HG02973 (cell line): ENCODE results near the gene L2HGDH.

Experiments
- ATAC-seq: cut with Tn5 transposase; IDR thresholded peaks from one replicate; pipeline ENCODE4 v1.9.1; 2021; ENCODE audit warnings: moderate library complexity; ENCODE audit not compliant: unreplicated experiment

The L2HGDH gene

DNA sequence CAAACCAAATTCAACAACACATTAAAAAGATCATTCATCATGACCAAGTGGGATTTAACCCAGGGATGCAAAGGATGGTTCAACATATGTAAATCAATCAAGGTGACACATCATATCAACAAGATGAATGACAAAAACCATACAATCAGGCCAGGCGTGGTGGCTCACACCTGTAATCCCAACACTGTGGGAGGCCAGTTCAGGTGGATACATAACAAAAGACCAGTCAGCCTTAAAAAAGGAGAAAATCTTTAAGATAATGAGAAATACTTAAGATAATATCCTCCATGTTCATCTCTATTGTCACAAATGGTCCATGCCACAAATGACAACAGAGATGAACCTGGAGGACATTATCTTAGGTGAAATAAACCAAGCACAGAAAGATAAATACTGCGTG, 12.4 kb downstream of the L2HGDH start:
- ATAC-seq: no peak

- ATAC-seq: no peak
These were observed 21.7 kb downstream of the L2HGDH start for GRCh38 chr14:50290306-50290705.

DNA sequence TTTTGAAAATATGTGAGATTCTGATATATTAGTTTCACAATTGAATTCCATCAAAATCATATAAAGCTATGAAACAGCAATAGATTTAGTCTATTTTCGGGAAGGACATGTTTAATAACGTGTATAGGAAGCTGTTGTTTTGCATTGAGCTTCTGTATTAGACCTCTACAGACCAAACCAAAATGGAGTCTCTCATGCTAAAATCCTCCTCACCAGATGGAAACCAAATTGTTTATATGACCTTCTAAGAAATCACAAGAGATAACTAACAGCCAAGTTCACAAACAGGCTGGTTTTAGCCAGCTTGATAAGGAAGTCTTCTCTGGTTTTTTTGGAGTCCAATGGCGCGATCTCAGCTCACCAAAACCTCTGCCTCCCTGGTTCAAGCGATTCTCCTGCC, 23.9 kb downstream of the L2HGDH start:
- ATAC-seq: no peak

GRCh38 chr14:50285861-50286260, 26.2 kb downstream of the L2HGDH start:
- ATAC-seq: no peak

GRCh38 chr14:50272498-50272897, 39.5 kb downstream of the L2HGDH start:
- no peak for ATAC-seq

GRCh38 chr14:50270932-50271331, 41.1 kb downstream of the L2HGDH start:
- ATAC-seq: no peak

DNA sequence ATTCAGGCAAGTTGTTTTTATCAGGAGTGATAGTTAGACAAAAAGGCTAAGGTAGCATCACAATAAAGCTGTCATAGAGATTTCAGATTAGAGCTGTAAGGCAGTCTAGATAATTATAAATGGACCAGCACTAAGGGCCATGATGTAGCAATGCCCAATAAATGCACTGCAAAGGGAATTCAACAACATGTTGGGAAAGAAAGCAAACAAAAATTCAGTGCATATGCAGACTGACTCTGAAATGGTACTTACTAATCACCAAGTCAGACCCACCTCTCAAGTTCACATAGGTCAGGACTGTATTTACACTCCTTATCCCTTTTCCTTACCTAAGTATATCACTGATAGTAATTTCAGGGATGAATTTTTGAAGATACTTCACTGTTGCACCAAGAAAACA, 47.0 kb downstream of the L2HGDH start:
- no peak for ATAC-seq

- ATAC-seq: no peak
These were observed 48.7 kb downstream of the L2HGDH start for GRCh38 chr14:50263321-50263720.

DNA sequence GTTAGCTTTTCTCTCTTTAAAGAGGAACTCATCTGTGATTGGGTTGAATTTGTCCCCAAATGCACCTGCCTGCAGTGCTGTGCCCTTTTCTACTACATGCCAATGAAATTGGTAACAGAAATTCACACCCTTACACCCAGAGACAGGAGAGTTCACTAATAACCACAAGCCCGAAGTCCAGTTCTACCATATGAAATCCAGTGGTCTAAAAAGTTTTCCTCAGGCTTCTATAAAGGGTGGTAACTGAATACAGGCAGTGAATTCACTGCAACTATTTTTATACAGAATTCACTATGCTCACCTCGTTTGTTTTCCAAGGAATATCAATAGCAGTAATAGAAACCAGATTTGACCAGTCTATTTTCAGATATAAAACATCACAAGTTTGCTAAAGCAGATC, 49.2 kb downstream of the L2HGDH start:
- ATAC-seq: no peak

- ATAC-seq: no peak
These were observed 51.5 kb downstream of the L2HGDH start for GRCh38 chr14:50260511-50260910.

GRCh38 chr14:50260072-50260471, 52.0 kb downstream of the L2HGDH start:
- ATAC-seq: no peak

DNA sequence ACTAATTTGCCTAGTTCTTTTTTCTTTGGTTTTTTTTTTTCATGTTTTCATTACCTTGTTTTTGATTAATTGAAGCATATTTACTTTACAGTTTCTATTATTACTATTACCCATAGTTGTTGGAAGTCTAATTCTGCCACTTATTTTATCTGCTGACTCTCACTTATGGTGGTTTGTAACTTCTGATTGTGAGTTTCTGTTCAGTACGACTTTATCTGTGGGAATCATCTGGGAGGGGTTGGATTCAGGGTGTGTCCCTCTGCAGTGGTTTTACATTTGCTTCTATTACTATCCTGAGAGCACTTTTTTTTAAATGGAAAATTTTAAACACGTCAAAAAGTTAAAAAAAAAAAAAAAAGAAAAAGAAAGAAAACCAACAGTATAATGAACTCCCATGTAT, 54.3 kb downstream of the L2HGDH start:
- ATAC-seq: no peak

DNA sequence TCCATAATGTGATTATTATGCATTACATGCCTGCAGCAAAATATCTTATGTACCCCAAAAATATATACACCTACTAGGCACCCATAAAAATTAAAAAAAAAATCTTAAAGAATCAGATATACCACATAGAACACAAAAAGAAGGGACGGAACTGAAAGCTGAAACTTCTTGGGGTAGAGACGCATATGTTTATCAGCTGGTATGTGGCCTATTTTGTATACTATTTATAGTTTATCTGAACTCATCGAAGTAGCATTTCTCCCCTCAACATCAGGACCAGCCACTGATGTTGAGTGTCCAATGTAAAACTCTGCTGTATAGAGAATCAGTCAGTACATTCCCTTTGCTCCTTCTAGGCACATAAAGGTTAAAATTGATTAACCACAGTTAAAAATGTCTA, 57.8 kb downstream of the L2HGDH start:
- ATAC-seq: no peak

DNA sequence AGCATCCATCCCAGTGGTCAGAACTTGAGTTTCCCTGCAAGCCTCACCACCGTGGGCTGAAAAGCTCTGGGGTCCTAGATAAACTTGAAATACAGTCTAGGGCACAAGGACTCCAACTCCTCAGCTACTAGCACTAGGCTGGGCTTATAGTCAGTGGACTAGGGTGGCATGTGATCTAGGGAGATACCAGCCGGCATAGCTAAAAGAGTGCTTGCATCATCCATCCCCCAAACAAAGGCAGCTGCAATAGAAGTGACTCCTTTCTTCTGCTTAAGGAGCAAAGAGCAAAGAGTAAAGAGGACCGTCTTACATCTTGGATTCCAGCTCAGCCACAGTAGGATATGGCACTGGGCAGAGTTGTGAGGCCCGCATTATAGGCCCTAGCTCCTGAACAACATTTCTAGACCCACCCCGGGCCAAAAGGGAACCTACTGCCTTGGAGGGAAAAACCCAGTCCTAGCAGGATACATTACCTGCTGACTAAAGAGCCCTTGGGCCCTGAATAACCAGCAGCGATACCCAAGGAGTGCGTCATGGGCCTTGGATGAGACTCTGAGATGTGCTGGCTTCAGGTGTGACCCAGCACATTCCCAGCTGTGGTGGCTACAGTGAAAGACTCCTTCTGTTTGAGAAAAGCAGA, 62.8 kb downstream of the L2HGDH start:
- no peak for ATAC-seq

DNA sequence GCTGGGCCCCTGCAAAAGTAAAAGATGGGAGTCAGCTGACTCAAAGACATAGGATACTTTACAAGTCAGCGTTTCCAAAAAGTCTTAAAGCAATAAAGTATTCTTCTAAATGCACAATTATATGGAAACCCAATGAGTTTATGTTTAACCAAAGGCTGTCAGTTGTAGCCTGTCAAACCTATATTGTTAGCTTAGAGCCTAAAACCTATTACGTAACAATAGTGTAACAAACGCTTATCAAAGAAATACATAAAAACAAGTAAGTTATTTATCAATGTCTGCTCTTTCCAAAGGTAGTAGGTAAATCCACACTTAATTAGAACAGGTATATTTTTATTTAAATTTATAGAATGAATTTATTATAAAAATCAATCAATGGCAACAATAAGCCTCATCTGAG, 64.8 kb downstream of the L2HGDH start:
- no peak for ATAC-seq

DNA sequence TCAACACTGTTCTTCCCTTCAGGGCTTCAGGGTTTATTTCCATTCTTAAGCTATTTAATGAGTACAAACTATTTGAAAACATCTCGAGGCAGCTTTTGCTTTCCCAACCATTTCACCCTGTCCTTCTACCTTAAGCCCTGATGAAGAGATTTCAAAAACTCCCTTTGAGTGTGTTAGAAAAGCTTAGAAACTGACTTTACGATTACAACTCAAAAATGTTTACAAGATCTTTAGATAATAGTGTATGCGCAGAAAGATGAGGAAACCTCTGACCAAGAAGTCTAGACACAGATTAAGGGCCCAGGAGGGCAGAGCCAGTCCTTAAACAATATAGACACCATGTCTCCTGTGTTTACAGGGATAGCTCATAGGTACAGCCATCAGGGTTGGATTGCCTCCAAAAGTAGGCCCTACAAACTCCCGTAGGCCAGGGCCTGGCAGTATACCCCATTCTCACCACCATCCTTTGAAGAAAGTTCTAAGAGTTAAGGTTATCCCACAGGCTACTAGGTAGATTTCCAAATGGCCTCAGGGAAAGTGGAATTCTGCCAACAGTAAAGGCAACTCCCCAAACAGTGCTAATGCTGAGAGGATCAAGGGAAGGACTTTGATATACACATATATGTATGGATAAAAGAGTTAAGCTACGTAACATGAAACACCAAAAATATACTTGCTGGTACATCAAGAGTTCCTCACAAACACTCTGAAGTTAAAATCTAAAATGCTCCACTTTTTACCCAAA, 69.3 kb downstream of the L2HGDH start:
- no peak for ATAC-seq

- ATAC-seq: no peak
These were observed 69.9 kb downstream of the L2HGDH start for GRCh38 chr14:50242096-50242495.

DNA sequence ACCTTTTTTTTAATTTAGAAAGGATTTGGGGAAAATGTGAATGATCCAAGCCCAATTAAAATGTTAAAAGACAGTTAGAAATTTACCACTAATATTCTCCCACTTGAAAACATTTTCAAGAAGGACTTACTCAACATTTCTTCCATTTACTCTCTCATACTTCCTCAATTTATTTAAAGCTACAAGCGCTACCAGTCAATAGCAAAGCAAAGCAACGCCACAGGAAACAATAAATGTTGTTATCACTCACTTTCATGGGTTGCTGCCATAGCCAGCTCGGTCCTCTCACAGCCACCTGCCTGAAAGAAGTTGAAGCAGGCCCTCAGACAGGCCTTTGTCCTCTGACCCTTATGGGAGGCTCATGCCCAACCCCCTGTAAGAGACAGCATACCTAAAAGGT, 74.6 kb downstream of the L2HGDH start:
- ATAC-seq: no peak

GRCh38 chr14:50233951-50234250, 78.1 kb downstream of the L2HGDH start:
- ATAC-seq: no peak

DNA sequence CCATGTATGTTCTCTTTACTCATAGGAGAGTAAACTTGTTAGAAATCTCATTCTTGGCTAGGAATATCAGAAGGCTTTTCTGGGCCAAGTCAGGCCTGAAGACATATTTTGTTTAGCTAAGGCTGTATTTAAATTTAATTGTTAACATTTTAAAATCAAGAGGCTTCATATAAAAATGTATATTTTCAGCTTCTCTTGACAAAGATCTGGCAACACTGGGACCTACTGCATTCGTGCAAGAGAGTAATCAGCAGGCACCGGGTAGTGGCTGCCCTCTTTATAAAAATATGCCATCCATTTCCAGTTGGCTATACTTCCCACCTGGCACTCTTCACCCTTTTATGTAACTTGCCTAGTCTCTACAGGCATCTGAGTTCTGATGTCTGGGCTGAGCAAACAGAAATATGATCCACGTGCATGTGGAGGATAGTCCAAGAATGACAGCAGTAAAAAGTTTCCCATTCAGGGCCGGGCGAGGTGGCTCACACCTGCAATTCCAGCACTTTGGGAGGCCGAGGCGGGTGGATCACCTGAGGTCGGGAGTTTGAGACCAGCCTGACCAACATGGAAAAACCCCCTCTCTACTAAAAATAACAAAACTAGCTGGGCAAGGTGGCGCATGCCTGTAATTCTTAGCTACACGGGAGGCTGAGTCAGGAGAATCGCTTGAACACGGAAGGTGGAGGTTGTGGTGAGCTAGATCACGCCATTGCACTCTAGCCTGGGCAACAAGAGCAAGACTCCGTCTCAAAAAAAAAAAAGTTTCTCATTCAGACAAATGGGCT, 78.7 kb downstream of the L2HGDH start:
- no peak for ATAC-seq

DNA sequence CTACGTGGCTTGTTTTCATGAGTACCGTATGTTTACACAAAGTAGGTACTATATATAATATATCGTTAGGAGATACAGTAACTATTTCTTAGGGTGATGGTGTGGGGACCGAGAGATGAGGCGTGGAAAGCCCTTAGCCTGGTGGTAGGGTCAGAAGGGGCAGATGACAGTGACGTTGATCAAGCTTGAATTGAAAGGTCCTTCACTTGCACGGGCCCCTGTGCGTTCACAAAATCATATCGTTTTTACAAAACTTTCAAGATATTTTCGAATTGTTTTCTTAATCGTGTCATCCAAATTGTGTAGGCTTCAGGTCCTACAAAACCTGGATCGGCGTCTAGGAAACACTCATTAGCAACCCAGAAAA, 79.8 kb downstream of the L2HGDH start:
- no peak for ATAC-seq
